Liver (tissue), 9 donors: ENCODE measurements around the gene RAB3GAP1. TPM values are rescaled to one million over a fixed set of nuclear protein-coding genes. Genes with fewer than 3 reads are reported as not detected.

Experiments
- DNase-seq: peaks from one replicate; pipeline ENCODE4 v3.0.0-alpha.2; 2017; ENCODE audit warnings: low spot score
- H3K27ac ChIP-seq, 2 donors: one replicate each; pipeline ENCODE4 v1.7.0; 2013; ENCODE audit warnings: inconsistent platforms in 2 of 2, low read length in 2 of 2, control low read depth in 1 of 2, low read depth in 1 of 2, mild to moderate bottlenecking in 1 of 2
- H3K27me3 ChIP-seq, 4 donors: one replicate each; pipeline versions ENCODE4 v1.6.1 to v1.7.0; 2013; ENCODE audit warnings: low read length in 3 of 4, inconsistent platforms in 1 of 4, mild to moderate bottlenecking in 1 of 4, moderate library complexity in 1 of 4; ENCODE audit not compliant: control insufficient read depth in 4 of 4, insufficient read depth in 4 of 4
- H3K36me3 ChIP-seq, 4 donors: one replicate each; pipeline versions ENCODE4 v1.6.1 to v1.7.0; 2013; ENCODE audit warnings: low read length in 3 of 4, mild to moderate bottlenecking in 3 of 4, low read depth in 1 of 4, moderate library complexity in 1 of 4; ENCODE audit not compliant: control insufficient read depth in 4 of 4, insufficient read depth in 3 of 4
- H3K4me1 ChIP-seq, 4 donors: one replicate each; pipeline versions ENCODE4 v1.6.1 to v1.7.0; 2013; ENCODE audit warnings: low read length in 3 of 4, mild to moderate bottlenecking in 3 of 4, moderate library complexity in 1 of 4; ENCODE audit not compliant: control insufficient read depth in 4 of 4, insufficient read depth in 4 of 4
- H3K4me3 ChIP-seq, 3 donors: one replicate each; pipeline versions ENCODE4 v1.6.1 to v1.7.0; 2013; ENCODE audit warnings: low read length in 3 of 3, control low read depth in 1 of 3, low read depth in 1 of 3, mild to moderate bottlenecking in 1 of 3
- H3K9ac ChIP-seq, 2 donors: one replicate each; pipeline ENCODE4 v1.7.0; 2013; ENCODE audit warnings: low read length in 2 of 2, mild to moderate bottlenecking in 2 of 2, moderate library complexity in 2 of 2, control low read depth in 1 of 2, low read depth in 1 of 2
- H3K9me3 ChIP-seq, 4 donors: one replicate each; pipeline versions ENCODE4 v1.6.1 to v1.7.0; 2013; ENCODE audit warnings: low read length in 3 of 4; ENCODE audit not compliant: control insufficient read depth in 4 of 4
- ATF3 ChIP-seq: IDR thresholded peaks from 2 replicates; pipeline ENCODE4 v1.6.1; 2016; ENCODE audit warnings: antibody characterized with exemption
- CTCF ChIP-seq: fragments of 150-350 bp; IDR thresholded peaks from 2 replicates; pipeline ENCODE4 v1.5.1; 2017; ENCODE audit warnings: improper control_type of control experiment, low read depth, low read length; ENCODE audit not compliant: missing input control
- EGR1 ChIP-seq, 2 donors: IDR thresholded peaks; 2 replicates each; pipeline ENCODE4 v1.6.1; 2016 to 2018; ENCODE audit warnings: antibody characterized with exemption in 2 of 2, low read depth in 2 of 2
- FOXA1 ChIP-seq: IDR thresholded peaks from 2 replicates; pipeline ENCODE4 v1.6.1; 2016; ENCODE audit warnings: antibody characterized with exemption
- FOXA2 ChIP-seq: IDR thresholded peaks from 2 replicates; pipeline ENCODE4 v1.6.1; 2016; ENCODE audit warnings: antibody characterized with exemption
- GABPA ChIP-seq, 2 donors: IDR thresholded peaks in 1 of 2; conservative IDR thresholded peaks in 1 of 2; 2 replicates each; pipeline ENCODE4 v1.6.1; 2016; ENCODE audit warnings: antibody characterized with exemption in 2 of 2, mild to moderate bottlenecking in 1 of 2, moderate library complexity in 1 of 2
- HNF4A ChIP-seq, 2 donors: conservative IDR thresholded peaks; 2 replicates each; pipeline ENCODE4 v1.6.1; 2016; ENCODE audit warnings: antibody characterized with exemption in 2 of 2, mild to moderate bottlenecking in 2 of 2
- HNF4G ChIP-seq: IDR thresholded peaks from 2 replicates; pipeline ENCODE4 v1.6.1; 2016; ENCODE audit warnings: antibody characterized with exemption
- JUND ChIP-seq, 2 donors: IDR thresholded peaks; 2 replicates each; pipeline ENCODE4 v1.6.1; 2016; ENCODE audit warnings: antibody characterized with exemption in 2 of 2
- MAX ChIP-seq: IDR thresholded peaks from 2 replicates; pipeline ENCODE4 v1.6.1; 2016; ENCODE audit warnings: antibody characterized with exemption
- NR2F2 ChIP-seq: IDR thresholded peaks from 2 replicates; pipeline ENCODE4 v1.6.1; 2016; ENCODE audit warnings: antibody characterized with exemption
- RAD21 ChIP-seq, 2 donors: IDR thresholded peaks; 2 replicates each; pipeline ENCODE4 v1.6.1; 2016; ENCODE audit warnings: antibody characterized with exemption in 2 of 2, mild to moderate bottlenecking in 2 of 2
- REST ChIP-seq: IDR thresholded peaks from 2 replicates; pipeline ENCODE4 v1.6.1; 2016; ENCODE audit warnings: antibody characterized with exemption, mild to moderate bottlenecking
- RXRA ChIP-seq, 2 donors: IDR thresholded peaks; 2 replicates each; pipeline ENCODE4 v1.6.1; 2017 to 2018; ENCODE audit warnings: antibody characterized with exemption in 2 of 2, mild to moderate bottlenecking in 1 of 2
- SP1 ChIP-seq: IDR thresholded peaks from 2 replicates; pipeline ENCODE4 v1.6.1; 2018; ENCODE audit warnings: antibody characterized with exemption, mild to moderate bottlenecking
- TAF1 ChIP-seq: conservative IDR thresholded peaks from 2 replicates; pipeline ENCODE4 v1.6.1; 2016; ENCODE audit warnings: antibody characterized with exemption, mild to moderate bottlenecking
- YY1 ChIP-seq: IDR thresholded peaks from 2 replicates; pipeline ENCODE4 v1.6.1; 2016; ENCODE audit warnings: antibody characterized with exemption, mild to moderate bottlenecking
- ZBTB33 ChIP-seq: IDR thresholded peaks from 2 replicates; pipeline ENCODE4 v1.6.1; 2016; ENCODE audit warnings: antibody characterized with exemption
- WGBS: extraction: QIAGEN DNeasy Blood & Tissue Kit; methylation state at CpG from one replicate; pipeline ENCODE4 v1.1.7; 2013; 5-methylcytosine and 5-hydroxymethylcytosine counted together
- polyA plus RNA-seq, 2 donors: library from polyadenylated mRNA; stranded (reverse) in 1 of 2; unstranded in 1 of 2; fragments of 200-250 nt in 1 of 2; fragments of >200 nt in 1 of 2; fragmentation: Nextera tagmentation in 1 of 2; extraction: Ambion mirVana in 1 of 2; gene quantifications; one replicate each; pipeline versions ENCODE4 v1.2.1 to v1.2.3, GENCODE V29; 2013 to 2015
- total RNA-seq, 2 donors: library from RNA; depleted of rRNA; stranded (reverse); fragments of >200 nt; gene quantifications; one replicate each; pipeline ENCODE4 v1.2.3, GENCODE V29; 2014
- donor health status: healthy.
- donor health status: healthy.
- donor health status: healthy.
- donor health status: healthy.
- donor health status: healthy.

Gene RAB3GAP1
- total and polyA plus RNA-seq, 4 donors = 8.8 to 30.0 (median 15.1) TPM

GRCh38 chr2:135162786-135163185 is 110.7 kb downstream of the RAB3GAP1 start:
- no peak overlapping the region for H3K27ac ChIP-seq
- no peaks in the 10 kb centered on the region for H3K4me1 ChIP-seq
- H3K9me3 ChIP-seq = no peaks in the 10 kb centered on the region
- H3K27me3 ChIP-seq = no peaks in the 10 kb centered on the region
- no peak overlapping the region for H3K4me3 ChIP-seq
- DNase-seq = no peak
- WGBS = 88% methylated on average over 4 of the region's 4 CpGs
- H3K36me3 ChIP-seq = peaks cover 0 to 40% (median 30%) of the 10 kb centered on the region in 4 donors
- no peak for TF ChIP-seq HNF4A (conservative IDR thresholded peaks at IDR 0.05)
- TF ChIP-seq ATF3 = no peak
- no peak for TF ChIP-seq YY1
- TF ChIP-seq EGR1 (IDR thresholded peaks at IDR 0.05; ENCODE audit: low read depth in 2 of 2) = no peak
- no peak for TF ChIP-seq SP1
- TF ChIP-seq JUND (IDR thresholded peaks at IDR 0.05) = no peak
- TF ChIP-seq FOXA2 = no peak
- TF ChIP-seq CTCF = no peak
- no peak for TF ChIP-seq FOXA1
- TF ChIP-seq REST = no peak
- no peak for TF ChIP-seq RAD21 (IDR thresholded peaks at IDR 0.05)
- no peak for TF ChIP-seq HNF4G
- no peak for TF ChIP-seq TAF1
- TF ChIP-seq RXRA (IDR thresholded peaks at IDR 0.05) = no peak
- TF ChIP-seq MAX = no peak
- no peak for TF ChIP-seq ZBTB33
- no peak for TF ChIP-seq GABPA (IDR thresholded peaks at IDR 0.05 in 1 of 2, conservative IDR thresholded peaks at IDR 0.05 in 1 of 2)
- TF ChIP-seq NR2F2 = no peak
- no peak overlapping the region for H3K9ac ChIP-seq
